Stimulated activated CD8-positive, alpha-beta memory T cell treated with anti-CD3 and anti-CD28 coated beads, Interleukin-4, amount 100 ng/mL, for 48 hours (primary cell): Measurements from ENCODE around the gene ATP6AP1.
"Not testable (repeated sequence)": the region's sequence is repeated elsewhere in the genome, so short reads cannot be mapped to it uniquely, and the experiment has no call there.

Experiments
- DNase-seq: peaks from one replicate; pipeline ENCODE4 v3.0.0-alpha.2; 2020

Gene ATP6AP1

DNA sequence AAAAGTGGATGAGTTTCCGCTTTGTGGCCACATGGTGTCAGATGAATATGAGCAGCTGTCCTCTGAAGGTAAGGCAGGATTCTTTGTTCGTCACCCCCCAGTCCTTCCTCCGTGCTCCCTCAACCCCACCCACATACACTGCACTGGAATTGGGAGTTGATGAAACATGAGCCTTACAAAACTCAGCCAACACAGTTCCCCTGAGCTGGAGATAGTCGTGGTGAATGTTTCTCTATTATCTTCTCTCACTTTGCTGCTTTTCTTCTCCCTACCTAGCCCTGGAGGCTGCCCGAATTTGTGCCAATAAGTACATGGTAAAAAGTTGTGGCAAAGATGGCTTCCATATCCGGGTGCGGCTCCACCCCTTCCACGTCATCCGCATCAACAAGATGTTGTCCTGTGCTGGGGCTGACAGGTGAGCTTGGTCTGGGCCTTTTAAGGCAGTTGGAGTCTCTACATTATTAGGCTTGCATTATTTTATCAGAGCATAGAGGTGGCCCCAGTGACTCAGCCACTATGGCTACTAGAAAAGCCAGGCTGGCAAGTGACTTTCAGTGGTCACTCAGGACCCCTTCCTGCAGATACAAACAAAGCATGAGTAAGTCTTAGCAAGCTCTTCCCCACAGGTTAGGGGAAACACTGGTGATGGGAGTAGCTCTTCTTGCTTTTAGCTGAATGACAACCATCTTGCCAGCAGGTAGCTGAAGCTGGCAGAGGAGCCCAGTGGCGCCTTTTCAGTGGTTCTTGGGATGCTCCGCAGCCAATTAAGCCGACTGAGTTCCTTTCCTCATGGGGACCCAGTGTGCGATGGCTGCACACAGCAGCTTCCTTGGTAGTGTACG lies 28.7 kb upstream of the ATP6AP1 start:
- peak; percentile 43 for DNase-seq

DNA sequence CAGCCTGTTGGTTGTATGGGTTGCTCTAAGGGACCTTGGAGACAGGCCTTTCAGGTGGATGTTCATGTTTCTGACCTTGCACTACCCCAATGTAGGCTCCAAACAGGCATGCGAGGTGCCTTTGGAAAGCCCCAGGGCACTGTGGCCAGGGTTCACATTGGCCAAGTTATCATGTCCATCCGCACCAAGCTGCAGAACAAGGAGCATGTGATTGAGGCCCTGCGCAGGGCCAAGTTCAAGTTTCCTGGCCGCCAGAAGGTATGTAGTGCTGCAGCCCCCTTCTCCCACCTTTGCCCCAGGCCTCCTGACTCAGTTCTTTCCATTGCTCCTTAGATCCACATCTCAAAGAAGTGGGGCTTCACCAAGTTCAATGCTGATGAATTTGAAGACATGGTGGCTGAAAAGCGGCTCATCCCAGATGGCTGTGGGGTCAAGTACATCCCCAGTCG lies 28.1 kb upstream of the ATP6AP1 start:
- DNase-seq, result not testable (repeated sequence)

DNA sequence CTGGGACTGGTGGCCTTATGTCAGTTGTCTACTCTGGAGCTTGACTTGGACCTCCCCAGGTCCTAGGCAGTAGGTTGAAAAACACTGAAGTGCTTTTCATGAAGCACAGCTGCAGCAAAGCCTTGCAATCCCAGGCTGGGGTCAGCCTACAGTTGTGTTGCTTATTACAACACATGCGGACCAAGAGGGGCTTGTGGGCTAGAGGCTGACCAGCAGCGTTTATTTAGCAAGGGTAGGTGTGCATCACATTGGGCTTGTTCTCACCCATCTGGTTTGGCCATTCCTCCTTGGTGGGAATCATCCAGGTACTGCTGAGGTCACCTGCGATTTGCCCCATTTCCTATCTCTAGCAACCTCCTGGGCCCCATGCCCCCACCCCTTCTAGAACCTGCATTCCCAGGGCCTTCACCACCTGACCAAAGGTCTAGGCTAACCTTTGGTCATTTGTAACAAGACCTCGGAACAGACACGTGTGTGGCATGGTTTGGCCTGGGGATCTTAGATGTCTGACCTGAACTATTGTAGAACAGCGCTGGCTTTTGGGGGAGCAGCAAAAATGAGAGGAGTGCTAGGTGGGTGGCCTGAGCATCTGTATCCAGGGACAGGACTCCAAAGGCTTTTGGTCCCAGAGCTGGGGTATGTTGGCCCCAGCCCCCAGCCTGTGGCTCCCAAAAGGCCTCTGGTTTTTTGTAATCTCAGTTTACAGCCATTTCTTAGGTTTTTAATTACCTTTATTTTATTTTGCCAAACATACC lies 27.3 kb upstream of the ATP6AP1 start:
- peak; percentile 59 for DNase-seq

DNA sequence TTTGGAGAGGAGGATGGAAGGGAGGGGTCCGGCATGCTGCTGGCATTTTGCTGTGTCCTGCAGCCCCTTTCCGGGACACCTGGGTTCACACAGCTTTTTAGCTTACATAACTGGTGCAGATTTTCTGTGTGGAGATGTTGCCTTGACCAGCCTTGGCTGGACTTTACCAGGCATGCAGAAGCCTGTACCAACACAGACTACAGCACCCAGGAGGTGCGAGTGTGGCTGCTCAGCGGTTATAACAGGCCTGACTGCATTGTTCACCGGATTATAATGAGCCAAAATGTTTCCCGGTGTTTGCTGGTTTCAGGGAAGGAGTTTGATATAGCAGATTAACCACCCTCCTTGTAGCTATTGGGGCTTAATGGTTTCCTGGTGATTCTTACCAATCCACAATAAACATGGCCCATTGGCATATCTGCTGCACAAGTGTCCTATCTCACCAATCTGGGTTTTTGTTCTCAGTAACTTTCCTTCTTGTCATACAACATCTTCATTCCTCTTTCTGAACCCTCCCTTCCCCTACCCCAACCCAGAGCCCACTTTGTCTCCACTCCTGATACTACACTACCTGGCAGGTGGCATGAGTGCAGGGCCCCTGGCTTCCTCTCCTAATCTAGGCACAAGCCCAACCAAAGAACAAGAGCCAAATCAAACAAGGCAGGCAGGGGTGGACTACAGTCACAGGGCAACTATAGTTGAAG lies 26.4 kb upstream of the ATP6AP1 start:
- DNase-seq, result no peak

DNA sequence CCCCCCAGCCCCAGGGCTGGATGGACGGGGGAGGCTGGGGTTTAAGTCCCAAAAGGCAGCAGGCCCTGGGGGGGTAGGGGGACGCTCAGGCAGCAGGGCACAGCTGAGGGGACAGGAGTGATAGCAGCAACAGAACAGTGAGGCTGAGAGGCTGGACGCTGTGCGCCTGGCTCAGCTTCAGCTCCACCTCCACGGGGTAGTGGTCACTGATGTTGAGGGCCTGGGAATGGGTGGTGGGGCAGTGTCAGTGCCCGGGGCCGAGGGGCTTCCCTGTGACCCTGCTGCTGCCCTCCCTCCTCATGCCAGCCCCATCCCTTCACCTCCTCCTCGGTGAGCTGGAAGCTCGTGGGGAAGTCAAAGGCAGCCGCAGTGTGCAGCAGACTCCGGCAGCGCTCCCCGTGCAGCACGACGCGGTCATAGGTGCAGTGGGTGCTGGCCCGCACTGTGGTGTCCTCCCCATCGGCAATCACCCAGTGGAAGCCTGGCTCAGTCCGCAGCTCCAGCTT lies 25.8 kb upstream of the ATP6AP1 start:
- no peak for DNase-seq

DNA sequence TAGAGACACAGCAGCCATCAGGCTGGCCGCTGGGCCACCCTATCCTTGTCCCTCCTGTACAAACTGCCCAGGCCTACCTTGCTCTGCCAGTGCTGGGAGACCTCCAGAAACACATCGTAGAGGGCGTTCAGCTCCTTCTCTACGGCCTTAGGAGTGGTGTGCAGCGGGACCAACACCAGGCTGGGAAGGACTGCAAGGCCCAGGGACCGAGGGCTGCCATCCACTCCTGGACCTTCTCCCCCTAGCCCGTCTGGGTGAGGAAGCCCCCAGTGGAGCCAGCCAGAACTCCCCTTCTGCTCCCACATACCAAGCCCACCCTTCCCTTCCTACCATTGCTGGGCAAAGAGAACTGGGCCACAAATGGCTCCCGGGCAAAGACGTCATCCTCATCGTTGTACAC lies 25.3 kb upstream of the ATP6AP1 start:
- no peak for DNase-seq

DNA sequence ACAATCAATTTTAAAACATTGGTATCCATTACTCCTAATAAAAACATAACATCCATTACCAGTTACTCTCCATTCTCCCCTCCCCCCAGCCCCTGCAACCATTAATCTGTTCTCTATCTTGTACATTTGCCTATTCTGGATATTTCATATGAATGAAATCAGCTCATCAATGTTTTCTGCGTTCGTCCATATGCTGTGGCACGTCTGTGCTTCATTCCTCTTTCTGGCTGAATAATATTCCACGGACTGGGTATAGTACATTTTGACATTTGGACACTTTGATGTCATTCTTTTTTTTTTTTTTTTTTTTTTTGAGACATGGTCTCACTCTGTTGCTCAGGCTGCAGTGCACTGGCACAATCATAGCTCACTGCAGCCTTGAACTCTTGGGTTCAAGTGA lies 24.6 kb upstream of the ATP6AP1 start:
- DNase-seq, result no peak

DNA sequence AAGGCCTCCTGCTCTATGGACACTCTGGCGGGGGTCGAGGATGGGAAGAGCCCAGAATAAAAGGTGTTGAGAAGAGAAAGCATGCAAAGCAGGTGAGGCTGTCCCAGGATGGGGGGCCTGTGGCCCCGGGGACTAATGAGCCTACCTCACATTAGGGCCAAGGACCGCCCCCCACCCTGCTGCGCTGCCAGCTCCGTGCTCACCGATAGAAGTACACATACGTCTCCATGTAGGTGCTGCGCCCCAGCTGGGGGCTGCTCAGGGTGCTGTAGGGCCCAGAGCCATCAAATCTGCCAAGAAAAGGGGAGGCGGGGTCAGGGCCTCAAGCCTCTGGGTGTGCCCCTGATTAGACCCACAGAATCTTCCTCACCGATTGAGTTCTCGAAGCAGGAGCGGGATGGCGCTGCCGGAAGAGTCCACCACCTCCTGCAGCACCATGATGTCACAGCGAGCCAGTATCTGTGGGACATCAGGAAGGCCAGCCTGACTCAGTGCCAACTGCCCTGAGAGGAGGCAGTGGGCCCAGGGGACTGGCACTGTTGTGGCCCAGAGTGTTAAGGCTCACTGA lies 23.8 kb upstream of the ATP6AP1 start:
- DNase-seq, result no peak

DNA sequence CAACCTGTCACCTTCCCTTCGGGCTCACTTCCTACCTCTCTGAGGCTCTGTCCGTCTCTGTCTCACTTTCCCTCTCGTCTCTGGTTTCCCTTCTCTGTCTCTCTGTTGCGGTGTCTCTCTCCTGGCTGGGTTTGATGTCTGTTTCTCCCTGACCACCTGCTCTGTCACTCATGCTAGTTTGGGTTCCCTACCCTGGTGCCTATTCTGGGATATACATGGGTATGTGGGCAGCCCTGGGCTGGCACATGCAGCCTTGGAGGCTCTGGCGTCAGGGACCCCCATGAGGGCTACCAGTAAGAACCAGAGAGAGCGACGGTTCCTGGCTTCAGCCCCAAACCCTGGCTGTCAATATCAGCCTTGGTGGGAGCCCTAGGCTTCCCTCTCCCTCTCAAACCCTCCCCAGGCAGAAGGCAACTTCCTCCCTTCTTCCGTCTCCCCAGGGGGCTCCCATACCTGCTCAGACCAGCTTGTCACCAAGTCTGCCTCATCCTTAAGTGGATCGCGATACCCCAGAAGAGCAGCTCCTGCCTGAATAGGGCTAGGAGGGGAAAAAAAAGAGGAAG lies 19.7 kb upstream of the ATP6AP1 start:
- DNase-seq, result no peak

DNA sequence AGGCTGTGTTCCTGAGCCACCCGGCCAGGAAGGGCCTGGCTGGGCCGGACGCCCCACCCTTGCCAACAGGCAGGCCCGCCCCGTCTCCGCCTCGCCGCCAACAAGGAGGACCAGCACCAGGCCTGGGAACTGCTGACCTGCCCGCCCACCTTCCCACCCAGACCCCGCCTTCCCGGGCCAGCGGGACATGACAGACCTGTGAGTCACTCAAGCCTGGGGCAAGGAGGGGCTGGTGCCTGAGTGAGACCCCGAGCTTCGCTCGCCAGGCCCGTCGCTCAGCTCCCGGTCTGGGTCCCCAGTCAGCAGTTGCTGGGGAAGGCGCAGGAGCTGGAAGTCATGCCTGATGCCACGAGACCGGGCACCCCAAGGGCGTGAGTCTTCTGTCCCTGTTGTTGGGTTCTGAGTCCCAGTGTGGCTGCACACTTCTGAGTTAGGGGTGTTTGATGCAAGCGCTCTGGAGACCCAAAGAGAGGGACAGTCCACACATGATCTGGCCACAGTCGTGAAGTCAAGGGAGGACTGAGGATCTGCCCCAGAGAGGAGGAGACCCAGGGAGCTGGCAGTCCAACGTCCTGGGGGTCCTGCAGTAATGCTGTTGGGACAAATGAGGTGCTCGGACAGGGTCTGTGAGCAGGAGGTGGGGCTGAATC lies 19.1 kb upstream of the ATP6AP1 start, which contains the start of gene DNASE1L1:
Gene DNASE1L1, minus strand, starts transcription at position 33 of the 650 bp plus-strand sequence. CDS start 3,686 bp downstream, outside the sequence.
- DNase-seq, result no peak

DNA sequence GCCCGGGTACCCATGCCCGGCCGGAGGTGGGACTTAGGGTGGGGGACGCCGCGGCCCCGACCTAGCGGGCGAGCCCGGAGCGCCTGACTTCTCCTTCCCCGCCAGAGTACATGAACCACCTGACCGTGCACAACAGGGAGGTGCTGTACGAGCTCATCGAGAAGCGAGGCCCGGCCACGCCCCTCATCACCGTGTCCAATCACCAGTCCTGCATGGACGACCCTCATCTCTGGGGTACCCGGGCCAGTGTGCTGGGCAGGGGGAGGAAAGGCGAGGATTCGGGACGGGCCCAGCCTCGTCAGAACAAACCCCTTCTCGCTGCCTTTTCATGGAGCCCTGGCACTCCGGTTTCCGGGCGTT lies 16.5 kb upstream of the ATP6AP1 start:
- DNase-seq, result peak; percentile 79

DNA sequence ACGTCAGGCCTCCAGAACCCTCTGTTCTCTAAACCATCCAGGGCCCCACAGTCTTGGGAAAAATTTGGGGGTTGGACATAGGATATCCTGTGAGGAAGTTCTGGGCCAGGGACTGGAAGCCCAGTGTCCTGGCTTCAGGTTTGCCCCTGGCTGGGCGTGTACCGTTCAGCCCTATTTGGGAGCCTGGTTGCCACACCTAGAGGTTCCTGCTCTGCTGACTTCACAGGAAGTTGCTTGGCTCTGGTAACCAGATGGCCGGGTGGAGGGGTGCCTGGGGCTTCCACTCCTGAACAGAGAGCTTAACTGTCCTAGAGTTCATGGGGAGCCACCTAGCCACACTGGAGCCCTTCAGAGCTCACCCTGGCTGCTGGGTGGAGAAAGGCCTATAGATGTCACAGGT lies 16.0 kb upstream of the ATP6AP1 start:
- DNase-seq, result peak; percentile 41

DNA sequence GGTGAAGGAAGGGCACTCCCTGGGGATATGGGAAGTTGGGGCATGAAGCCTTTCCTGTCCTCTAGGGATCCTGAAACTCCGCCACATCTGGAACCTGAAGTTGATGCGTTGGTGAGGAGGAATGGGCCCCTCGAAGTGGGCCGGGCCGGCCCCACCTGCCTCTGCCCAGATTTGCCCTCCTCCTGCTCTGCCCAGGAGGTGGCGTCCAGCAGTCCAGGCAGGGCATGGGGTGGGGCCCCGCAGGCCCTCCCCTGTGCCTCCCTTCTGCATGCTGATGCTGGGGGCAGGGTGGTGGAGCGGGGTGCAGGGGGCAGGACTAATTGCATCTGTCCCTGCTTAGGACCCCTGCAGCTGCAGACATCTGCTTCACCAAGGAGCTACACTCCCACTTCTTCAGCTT lies 15.3 kb upstream of the ATP6AP1 start:
- no peak for DNase-seq

DNA sequence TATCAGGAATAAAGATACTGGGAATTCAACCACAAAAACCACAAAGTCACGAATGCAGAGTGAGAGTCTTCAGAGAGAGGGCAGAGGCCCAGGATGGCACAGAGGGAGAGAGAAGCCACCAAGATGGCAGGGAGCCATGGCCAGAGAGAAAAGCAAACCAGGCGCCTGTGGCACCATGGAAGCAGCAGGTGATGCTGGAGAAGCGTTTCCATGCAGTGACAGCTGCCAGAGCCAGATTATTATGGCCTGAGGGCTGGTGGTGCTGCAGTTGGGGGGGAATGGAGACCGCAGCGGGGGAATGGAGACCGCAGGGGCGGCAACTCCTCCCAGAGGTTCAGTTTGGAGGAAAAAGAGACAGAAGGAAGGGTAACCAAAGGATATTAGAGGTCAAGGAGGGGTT lies 11.3 kb upstream of the ATP6AP1 start:
- no peak for DNase-seq

DNA sequence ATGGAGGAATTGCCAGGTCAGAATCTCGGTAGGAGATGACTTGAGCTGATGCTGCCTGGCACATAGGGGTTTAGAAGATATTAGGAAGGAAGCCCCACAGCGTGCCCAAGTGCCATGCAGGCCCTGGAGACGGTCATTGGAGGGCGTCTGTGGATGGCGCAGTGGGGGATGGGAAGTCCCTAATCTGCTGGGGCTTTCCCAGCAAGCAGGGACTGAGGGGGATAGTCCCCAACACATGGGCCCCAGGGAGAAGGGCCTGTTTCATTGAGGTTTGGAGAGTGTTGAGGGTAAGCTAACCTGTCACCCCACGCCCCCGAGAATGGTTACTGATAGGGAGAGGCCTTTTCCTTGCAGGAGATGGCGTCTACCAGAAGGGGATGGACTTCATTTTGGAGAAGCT lies 9.3 kb upstream of the ATP6AP1 start:
- DNase-seq, result no peak

DNA sequence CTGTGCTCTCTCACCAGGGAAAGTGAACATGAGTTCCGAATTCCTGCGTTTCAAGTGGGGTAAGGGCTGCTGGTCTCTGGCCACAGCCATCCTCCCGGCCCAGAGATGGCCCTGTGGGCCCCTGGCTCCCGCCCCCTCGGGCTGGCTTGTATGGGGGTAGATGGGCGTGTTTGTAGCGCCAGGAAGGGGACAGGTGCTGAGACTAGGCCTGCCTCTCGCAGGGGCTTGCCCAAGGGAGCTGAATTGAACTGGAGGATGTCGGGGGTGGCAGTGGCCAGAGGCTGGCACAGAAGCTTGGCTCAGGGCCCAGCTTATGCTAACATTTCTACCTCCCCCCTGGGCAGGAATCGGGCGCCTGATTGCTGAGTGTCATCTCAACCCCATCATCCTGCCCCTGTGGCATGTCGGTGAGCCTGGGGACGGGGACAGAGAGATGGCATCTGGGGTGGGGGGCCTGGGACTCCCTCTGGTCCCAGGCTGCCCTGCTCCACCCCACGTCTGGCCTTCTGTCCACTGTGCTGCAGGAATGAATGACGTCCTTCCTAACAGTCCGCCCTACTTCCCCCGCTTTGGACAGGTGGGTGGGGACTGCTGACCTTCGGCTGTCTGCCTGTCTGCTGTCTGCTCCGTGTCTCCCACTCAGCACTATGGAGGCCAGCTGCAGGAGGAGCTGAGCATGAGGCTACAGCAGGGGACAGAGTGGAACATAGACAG lies 8.6 kb upstream of the ATP6AP1 start:
- DNase-seq, result no peak

DNA sequence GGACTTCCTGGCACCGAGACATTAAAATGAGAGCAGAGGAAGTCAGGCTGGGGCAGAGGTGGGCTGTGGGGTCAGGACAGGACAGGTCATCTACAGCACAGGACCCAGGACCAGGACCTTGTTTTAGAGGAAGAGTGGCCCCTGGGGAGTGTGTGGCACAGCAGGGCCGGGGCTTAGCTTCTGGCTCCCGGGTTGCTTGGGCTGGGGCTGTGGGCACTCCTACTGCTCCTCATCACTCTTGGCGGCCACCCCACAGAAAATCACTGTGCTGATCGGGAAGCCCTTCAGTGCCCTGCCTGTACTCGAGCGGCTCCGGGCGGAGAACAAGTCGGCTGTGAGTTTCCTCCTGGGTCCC lies 8.1 kb upstream of the ATP6AP1 start:
- no peak for DNase-seq

DNA sequence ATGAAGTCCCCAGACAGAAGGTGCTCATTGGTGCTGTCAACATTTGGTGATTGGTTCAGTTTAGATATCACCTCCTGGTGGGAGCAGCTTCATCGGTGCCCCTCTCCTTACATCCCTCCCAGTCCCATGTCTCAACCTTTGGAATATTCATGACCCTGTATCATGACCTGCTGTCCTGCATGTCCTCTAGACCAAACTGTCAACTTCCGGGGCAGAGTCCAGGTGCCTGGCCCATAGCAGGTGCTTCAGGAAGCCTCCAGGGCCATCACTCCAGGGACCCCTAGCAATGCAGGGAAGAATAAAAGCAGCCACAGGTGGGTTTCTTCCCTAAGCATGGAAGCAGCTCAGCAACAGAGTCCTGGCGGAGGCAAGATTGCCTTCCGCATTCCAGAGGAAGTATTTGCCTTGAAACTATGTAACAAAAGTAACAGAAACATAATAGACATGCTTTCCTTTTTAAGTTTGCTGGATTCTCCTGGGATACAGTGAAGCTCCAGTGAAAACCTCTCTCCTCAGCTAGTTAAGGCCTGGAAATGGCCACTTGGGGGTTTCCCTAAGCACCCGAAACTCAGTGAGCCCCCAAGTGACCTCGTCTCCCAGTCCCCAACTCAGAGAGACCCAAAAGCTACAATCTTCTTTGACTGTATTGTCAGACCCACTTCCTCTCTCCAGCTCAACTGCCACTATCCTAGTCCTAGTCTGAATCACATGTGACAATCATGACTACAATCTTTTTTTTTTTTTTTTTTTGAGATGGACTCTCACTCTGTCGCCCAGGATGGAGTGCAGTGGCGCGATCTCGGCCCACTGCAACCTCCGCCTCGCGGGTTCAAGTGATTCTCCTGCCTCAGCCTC lies 1.3 kb upstream of the ATP6AP1 start:
- DNase-seq, result no peak

DNA sequence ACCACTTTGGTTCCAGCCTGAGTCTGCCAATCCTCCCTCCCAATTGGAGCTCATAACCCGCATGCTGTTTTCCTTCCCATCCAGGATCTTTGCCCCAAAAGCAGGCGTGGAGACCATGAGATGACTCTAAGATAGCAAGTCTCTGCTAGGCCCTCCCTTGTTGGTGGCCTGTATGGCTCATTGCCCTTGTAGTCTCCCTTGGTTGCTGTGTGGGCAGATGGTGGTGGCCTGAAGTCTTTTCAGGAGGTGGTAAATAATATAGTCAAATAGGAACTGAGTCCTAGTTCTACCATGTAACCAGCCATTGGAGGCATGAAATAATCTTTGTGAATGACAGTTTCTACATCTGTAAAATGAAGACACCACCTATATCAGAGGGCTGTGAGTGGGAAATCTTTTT lies 1.2 kb downstream of the ATP6AP1 start:
- DNase-seq, result no peak

DNA sequence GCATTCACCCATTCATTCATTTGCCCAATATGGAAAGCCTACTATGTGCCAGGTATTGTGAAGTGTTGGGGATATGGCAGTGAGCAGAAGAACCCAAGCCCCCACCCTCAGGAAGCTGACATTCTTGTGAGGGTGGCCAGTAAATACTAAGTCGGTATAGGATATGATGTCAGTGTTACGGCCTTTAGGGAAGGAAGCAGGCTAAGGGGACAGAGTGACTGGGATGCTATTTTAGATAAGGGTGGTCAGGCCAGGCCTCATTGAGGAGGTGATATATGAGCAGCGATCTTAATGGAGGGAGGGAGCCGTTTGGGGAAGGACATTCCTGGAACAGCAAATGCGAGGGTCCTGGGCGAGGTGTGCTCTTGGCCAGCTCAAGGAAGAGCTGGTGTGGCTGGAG lies 2.0 kb downstream of the ATP6AP1 start:
- no peak for DNase-seq

DNA sequence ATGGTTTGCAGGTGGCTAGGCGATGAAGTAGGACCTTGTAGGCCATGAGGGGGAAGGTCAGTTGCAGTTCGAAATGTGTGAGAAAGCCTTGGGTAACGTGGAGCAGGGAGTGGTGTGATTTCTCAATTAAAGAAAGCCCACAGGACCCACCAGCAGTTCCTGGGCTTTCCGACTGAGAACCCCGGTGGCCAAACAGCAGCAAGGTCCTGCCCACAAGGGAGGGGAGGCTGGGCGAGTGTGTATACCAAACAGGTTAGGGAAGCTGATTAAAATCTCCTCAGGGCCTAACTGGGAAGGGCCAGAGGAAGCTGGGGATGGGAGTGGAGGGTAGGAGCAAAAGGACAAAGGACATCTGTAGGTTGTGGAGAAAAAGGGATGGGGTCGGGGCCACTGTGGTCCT lies 2.4 kb downstream of the ATP6AP1 start:
- no peak for DNase-seq
